ENCODE results near the gene TLR5. TPM values are rescaled to one million over a fixed set of nuclear protein-coding genes. Genes with fewer than 3 reads are reported as not detected.

Gene TLR5
- total and polyA plus RNA-seq, 8 donors, result 2.4 to 15.2 (median 4.6) TPM

DNA sequence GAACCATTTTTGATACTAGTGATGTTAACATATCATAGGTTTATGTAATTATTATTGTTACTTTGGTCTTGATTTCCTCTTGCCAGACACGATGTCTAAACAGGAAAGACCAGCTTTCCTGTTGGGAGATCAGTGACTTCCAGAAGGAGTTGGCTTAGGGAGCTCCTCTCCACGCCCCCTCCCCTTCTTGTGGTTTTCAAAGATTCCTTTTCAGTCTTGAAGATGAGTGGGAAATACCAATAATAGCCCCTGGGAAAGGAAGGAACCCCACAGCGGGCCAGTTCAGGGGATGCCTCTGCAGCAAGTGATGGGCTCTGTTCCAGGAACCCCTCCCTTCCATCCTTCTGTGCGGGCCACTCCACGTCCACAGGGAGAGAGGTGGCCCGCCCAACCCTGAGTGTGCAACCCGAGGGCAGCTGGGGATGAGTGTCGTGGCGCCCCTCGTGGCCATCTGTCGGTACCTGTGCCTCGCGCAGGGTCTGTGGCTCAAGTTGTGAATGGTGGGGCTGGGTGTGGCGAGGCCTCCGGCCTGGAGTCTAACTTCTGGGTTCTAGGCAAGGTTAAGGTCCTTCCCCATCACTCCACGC, 65.7 kb downstream of the TLR5 start:
- ATAC-seq (no peak), FAIRE-seq (no peak)
- TF ChIP-seq, protein P1, sequence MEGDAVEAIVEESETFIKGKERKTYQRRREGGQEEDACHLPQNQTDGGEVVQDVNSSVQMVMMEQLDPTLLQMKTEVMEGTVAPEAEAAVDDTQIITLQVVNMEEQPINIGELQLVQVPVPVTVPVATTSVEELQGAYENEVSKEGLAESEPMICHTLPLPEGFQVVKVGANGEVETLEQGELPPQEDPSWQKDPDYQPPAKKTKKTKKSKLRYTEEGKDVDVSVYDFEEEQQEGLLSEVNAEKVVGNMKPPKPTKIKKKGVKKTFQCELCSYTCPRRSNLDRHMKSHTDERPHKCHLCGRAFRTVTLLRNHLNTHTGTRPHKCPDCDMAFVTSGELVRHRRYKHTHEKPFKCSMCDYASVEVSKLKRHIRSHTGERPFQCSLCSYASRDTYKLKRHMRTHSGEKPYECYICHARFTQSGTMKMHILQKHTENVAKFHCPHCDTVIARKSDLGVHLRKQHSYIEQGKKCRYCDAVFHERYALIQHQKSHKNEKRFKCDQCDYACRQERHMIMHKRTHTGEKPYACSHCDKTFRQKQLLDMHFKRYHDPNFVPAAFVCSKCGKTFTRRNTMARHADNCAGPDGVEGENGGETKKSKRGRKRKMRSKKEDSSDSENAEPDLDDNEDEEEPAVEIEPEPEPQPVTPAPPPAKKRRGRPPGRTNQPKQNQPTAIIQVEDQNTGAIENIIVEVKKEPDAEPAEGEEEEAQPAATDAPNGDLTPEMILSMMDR (IDR thresholded peaks at IDR 0.05), result no peak

DNA sequence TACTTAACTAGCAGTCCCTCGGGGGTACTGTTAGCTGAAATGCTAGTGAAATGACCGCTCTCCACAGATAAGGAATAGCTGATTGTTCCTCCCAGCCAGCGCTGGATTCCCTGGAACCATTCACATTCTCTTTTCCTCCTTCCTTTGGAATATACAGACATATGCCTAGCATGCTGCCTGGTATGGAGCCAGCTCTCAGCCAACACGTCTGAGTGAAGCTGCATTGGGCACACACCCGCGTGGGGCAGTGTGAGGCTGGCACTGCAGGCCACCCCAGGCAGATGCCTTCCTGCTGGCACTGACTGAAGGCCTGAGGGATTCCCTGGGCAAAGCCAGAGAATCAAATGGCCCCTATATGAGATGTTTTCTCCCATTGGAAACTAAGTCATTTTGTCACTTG, 66.7 kb downstream of the TLR5 start:
- H3K4me3 ChIP-seq, result no peak overlapping the region
- H3K27me3 ChIP-seq, result no peaks in the 10 kb centered on the region
- no peak for FAIRE-seq
- no peak for ATAC-seq
- intact Hi-C loops (cut with DNase I), result loop anchor here in 1 of 3 donors (10.0 kb wide), 1 partner anchor 292 kb away; no protein-coding TSS in a partner anchor
- no peak overlapping the region for H3K27ac ChIP-seq
- no peak for DNase-seq
- no peaks in the 10 kb centered on the region for H3K36me3 ChIP-seq
- WGBS, 2 donors, result 72 to 78% methylated on average over 6 of the region's 6 CpGs
- TF ChIP-seq, protein P1 (IDR thresholded peaks at IDR 0.05), result no peak
- H3K9me3 ChIP-seq, result no peaks in the 10 kb centered on the region
- no peaks in the 10 kb centered on the region for H3K4me1 ChIP-seq

More for the DNA sequence above, 65.7 kb downstream of the TLR5 start:
- intact Hi-C loops (cut with DNase I), result loop anchor here in 1 of 3 donors (10.0 kb wide), 1 partner anchor 293 kb away; no protein-coding TSS in a partner anchor
- Histone ChIP-seq H3K36me3 (no peaks in the 10 kb centered on the region), H3K4me3 (no peak overlapping the region), H3K27me3 (no peaks in the 10 kb centered on the region), H3K9me3 (no peaks in the 10 kb centered on the region), H3K27ac (no peak overlapping the region), H3K4me1 (no peaks in the 10 kb centered on the region)
- WGBS, 2 donors, result 77 to 85% methylated on average over 16 of the region's 16 CpGs
- DNase-seq, result no peak

DNA sequence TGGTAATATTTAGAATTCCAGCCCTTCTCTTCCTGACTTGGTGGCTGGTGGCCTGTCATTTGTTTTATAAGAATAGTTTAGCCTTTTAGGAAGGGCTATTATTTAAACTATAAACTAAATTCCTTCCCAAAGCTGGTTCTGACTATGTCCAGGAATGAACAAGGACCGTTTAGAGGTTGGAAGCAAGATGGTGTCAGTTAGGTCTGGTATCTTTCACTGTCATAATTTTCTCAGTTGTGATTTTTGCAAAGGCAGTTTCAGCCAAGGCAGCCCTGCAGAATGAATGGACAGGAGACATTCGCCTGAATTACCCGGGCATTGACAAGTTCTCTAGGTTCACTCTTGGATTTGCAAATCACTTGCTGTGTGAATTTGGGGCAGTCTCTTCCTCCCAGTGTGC, 67.2 kb downstream of the TLR5 start:
- intact Hi-C loops (cut with DNase I), result loop anchor here in 1 of 3 donors (10.0 kb wide), 1 partner anchor 291 kb away; no protein-coding TSS in a partner anchor
- ATAC-seq, result no peak

DNA sequence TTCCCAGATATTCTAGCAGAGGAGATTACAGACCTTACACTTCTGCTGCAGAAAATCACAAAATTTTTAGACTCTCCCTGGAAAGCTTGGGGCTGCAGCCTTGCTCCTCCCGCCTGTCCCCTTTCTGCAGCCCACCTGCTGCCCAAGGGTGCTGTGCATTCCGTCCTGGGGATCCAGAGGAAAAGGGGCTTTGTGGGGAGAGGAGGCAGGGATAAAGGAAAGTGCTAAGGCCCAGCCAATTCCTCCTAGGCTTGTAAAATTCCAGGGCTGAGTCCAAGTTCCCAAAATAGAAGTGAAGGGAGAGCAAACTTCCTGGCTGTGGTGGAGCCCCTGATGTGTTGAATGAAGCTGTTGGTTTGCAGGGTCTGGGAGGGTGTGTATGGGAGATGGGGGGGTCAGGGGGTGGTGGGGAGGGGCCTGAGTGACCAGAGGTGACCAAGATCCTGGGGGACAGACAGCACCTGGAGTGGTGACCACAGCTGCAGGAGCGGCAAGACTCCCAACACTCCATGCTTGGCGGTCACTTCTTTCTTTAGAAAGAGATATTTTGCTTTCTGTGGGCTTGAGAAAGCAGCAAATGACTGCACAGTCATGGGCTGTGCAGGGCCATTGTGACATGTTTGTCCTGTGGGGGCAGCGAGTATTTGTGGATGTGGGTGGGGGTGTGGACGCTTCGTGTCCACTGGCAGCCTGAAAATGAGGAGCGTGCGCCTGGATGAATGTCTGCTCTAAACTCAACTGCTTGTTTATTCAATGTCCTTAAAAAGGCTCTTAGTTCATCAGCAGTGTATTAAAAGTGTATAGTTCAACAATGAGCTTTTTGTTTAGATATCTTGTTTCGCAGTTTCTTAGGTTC, 68.4 kb downstream of the TLR5 start:
- WGBS, 2 donors, result 45 to 55% methylated on average over 10 of the region's 10 CpGs
- FAIRE-seq, result no peak
- ATAC-seq, result no peak

More for the DNA sequence above, 67.2 kb downstream of the TLR5 start:
- DNase-seq, result no peak
- H3K27ac ChIP-seq, result no peak overlapping the region
- TF ChIP-seq, protein P1 (IDR thresholded peaks at IDR 0.05), result no peak
- H3K9me3 ChIP-seq, result no peaks in the 10 kb centered on the region
- no peak for FAIRE-seq
- H3K27me3 ChIP-seq, result no peaks in the 10 kb centered on the region
- 75 to 79% methylated on average over 3 of the region's 3 CpGs for WGBS, 2 donors
- H3K4me3 ChIP-seq, result no peak overlapping the region
- no peaks in the 10 kb centered on the region for H3K36me3 ChIP-seq
- no peaks in the 10 kb centered on the region for H3K4me1 ChIP-seq

More for the DNA sequence above, 68.4 kb downstream of the TLR5 start:
- Histone ChIP-seq H3K27me3 (no peaks in the 10 kb centered on the region), H3K4me3 (no peak overlapping the region), H3K4me1 (no peaks in the 10 kb centered on the region), H3K36me3 (no peaks in the 10 kb centered on the region), H3K27ac (no peak overlapping the region), H3K9me3 (no peaks in the 10 kb centered on the region)
- intact Hi-C loops (cut with DNase I), result loop anchor here in 1 of 3 donors (10.0 kb wide), 1 partner anchor 290 kb away; no protein-coding TSS in a partner anchor
- no peak for DNase-seq
- TF ChIP-seq, protein P1 (IDR thresholded peaks at IDR 0.05), result no peak
